HCT116 (cell line): ENCODE measurements around the gene SCYGR1. TPM values are rescaled to one million over a fixed set of nuclear protein-coding genes. Genes with fewer than 3 reads are reported as not detected.

Experiments
- ATAC-seq: fragments of 200-7000 bp; cut with Tn5 transposase; 2 replicates; pipeline ENCODE4 v1.9.1; 2020; ENCODE audit warnings: mild to moderate bottlenecking, moderate library complexity
- BruUV-seq: library from RNA; stranded (reverse); fragments of 400-500 nt; replicated peaks from 2 replicates; lab custom pipeline; 2021; lab: Mats Ljungman, UMichigan
- CTCF ChIA-PET: fragments of 300-600 bp; sonication (Branson Sonifier 250); formaldehyde crosslinking; loops from one replicate; lab custom pipeline; 2021; ENCODE audit warnings: antibody characterized with exemption; lab: Charles Lee
- POLR2A ChIA-PET: fragments of 300-600, 350-600 bp; sonication (Branson Sonifier 250); formaldehyde crosslinking; loops from one replicate; lab custom pipeline; 2021; ENCODE audit warnings: antibody characterized with exemption; lab: Charles Lee
- RAD21 ChIA-PET, 2 experiments: fragments of 300-600 bp; sonication (Branson Sonifier 250); formaldehyde crosslinking; loops; one replicate each; lab custom pipeline; 2023; ENCODE audit warnings: low total read pairs in 2 of 2; ENCODE audit not compliant: uncharacterized antibody in 2 of 2, unreplicated experiment in 2 of 2, low non-redundant PET in 1 of 2; lab: Charles Lee
- DNase-seq: peaks from one replicate; pipeline ENCODE4 v3.0.0-alpha.2; 2010; ENCODE audit warnings: low read depth, low spot score
- H2AFZ ChIP-seq: fragments of 200-600 bp; shearing (Covaris generic), sonication (generic); 2 replicates; pipeline ENCODE4 v1.6.1; 2017; ENCODE audit warnings: low read depth, mixed run types, mixed read lengths, antibody characterized with exemption, low read length; ENCODE audit not compliant: poor library complexity, severe bottlenecking
- H3K27ac ChIP-seq: 2 replicates; pipeline ENCODE4 v1.5.1; 2012; ENCODE audit warnings: low read depth, low read length
- H3K27me3 ChIP-seq: fragments of 200-600 bp; sonication (generic); 2 replicates; pipeline ENCODE4 v1.6.1; 2016; ENCODE audit warnings: mixed run types, low read length, mixed read lengths; ENCODE audit not compliant: insufficient read depth
- H3K36me3 ChIP-seq, 2 experiments: fragments of 200-500 bp in 1 of 2; fragments of 200-600 bp in 1 of 2; sonication (Bioruptor generic) in 1 of 2; sonication (generic) in 1 of 2; 2 replicates each; pipeline versions ENCODE4 v1.5.1 to v1.6.1; 2014 to 2016; ENCODE audit warnings: low read length in 2 of 2, inconsistent platforms in 1 of 2, mixed read lengths in 1 of 2, mixed run types in 1 of 2; ENCODE audit not compliant: insufficient read depth in 2 of 2, control insufficient read depth in 1 of 2
- H3K4me1 ChIP-seq, 2 experiments: fragments of 200-600 bp in 1 of 2; sonication (generic) in 1 of 2; 2 replicates each; pipeline versions ENCODE4 v1.5.1 to v1.6.1; 2012 to 2017; ENCODE audit warnings: low read length in 2 of 2, inconsistent platforms in 1 of 2, mild to moderate bottlenecking in 1 of 2, mixed read lengths in 1 of 2, mixed run types in 1 of 2, moderate library complexity in 1 of 2; ENCODE audit not compliant: insufficient read depth in 2 of 2, control insufficient read depth in 1 of 2
- H3K4me2 ChIP-seq: fragments of 200-600 bp; sonication (generic); 2 replicates; pipeline ENCODE4 v1.6.1; 2017; ENCODE audit warnings: mixed run types, low read length, mixed read lengths
- H3K4me3 ChIP-seq, 2 experiments: fragments of 200-600 bp in 1 of 2; sonication (generic) in 1 of 2; replicated peaks in 1 of 2; 2 replicates each; pipeline ENCODE4 v1.5.1; 2011 to 2016; ENCODE audit warnings: low read length in 2 of 2, control low read depth in 1 of 2, low read depth in 1 of 2, mild to moderate bottlenecking in 1 of 2, mixed read lengths in 1 of 2, mixed run types in 1 of 2
- H3K79me2 ChIP-seq: fragments of 200-600 bp; sonication (generic); 2 replicates; pipeline ENCODE4 v1.6.1; 2017; ENCODE audit warnings: mild to moderate bottlenecking, mixed run types, low read length, moderate library complexity, mixed read lengths; ENCODE audit not compliant: insufficient read depth
- H3K9ac ChIP-seq: fragments of 200-600 bp; sonication (generic); 2 replicates; pipeline ENCODE4 v1.6.1; 2016; ENCODE audit warnings: low read length, mixed read lengths
- H3K9me2 ChIP-seq: fragments of 200-600 bp; sonication (generic), shearing (Covaris generic); 2 replicates; pipeline ENCODE4 v1.6.1; 2017; ENCODE audit warnings: mixed run types, mild to moderate bottlenecking, moderate library complexity; ENCODE audit not compliant: insufficient read depth
- H3K9me3 ChIP-seq, 2 experiments: fragments of 200-500 bp in 1 of 2; fragments of 200-600 bp in 1 of 2; sonication (Bioruptor generic) in 1 of 2; sonication (generic) in 1 of 2; 2 replicates each; pipeline ENCODE4 v1.6.1; 2014 to 2017; ENCODE audit warnings: low read length in 2 of 2, mixed read lengths in 2 of 2, inconsistent platforms in 1 of 2, low read depth in 1 of 2, mild to moderate bottlenecking in 1 of 2, mixed run types in 1 of 2, moderate library complexity in 1 of 2; ENCODE audit not compliant: control insufficient read depth in 1 of 2, insufficient read depth in 1 of 2
- H4K20me1 ChIP-seq: fragments of 200-600 bp; sonication (generic), shearing (Covaris generic); 2 replicates; pipeline ENCODE4 v1.6.1; 2017; ENCODE audit warnings: mixed run types, mild to moderate bottlenecking, moderate library complexity; ENCODE audit not compliant: insufficient read depth
- CEBPB ChIP-seq: IDR thresholded peaks from 2 replicates; pipeline ENCODE4 v1.6.1; 2012; ENCODE audit warnings: low read depth
- EGR1 ChIP-seq: IDR thresholded peaks from 2 replicates; pipeline ENCODE4 v1.6.1; 2012; ENCODE audit warnings: low read depth
- EZH2 ChIP-seq: fragments of 200-600 bp; sonication (generic); IDR thresholded peaks from 2 replicates; pipeline ENCODE4 v1.6.1; 2017; ENCODE audit warnings: antibody characterized with exemption, mixed run types
- EZH2phosphoT487 ChIP-seq: fragments of 200-600 bp; IDR thresholded peaks from 2 replicates; pipeline ENCODE4 v1.6.1; 2018; ENCODE audit warnings: antibody characterized with exemption, borderline replicate concordance
- JUND ChIP-seq: IDR thresholded peaks from 2 replicates; pipeline ENCODE4 v1.6.1; 2012
- MAX ChIP-seq: IDR thresholded peaks from 2 replicates; pipeline ENCODE4 v1.6.1; 2012
- POLR2A ChIP-seq: IDR thresholded peaks from 2 replicates; pipeline ENCODE4 v1.7.0; 2011; ENCODE audit warnings: borderline replicate concordance; ENCODE audit not compliant: insufficient read depth, insufficient read length; ENCODE audit errors: extremely low read depth
- SRF ChIP-seq: IDR thresholded peaks from 2 replicates; pipeline ENCODE4 v1.6.1; 2012; ENCODE audit warnings: low read depth
- TCF7L2 ChIP-seq: IDR thresholded peaks from 2 replicates; pipeline ENCODE4 v1.7.0; 2011; ENCODE audit warnings: borderline replicate concordance, inconsistent platforms; ENCODE audit not compliant: insufficient read depth, insufficient read length; ENCODE audit errors: extremely low read depth
- YY1 ChIP-seq: IDR thresholded peaks from 2 replicates; pipeline ENCODE4 v1.6.1; 2011; ENCODE audit warnings: low read length, low read depth, moderate library complexity, mild to moderate bottlenecking; ENCODE audit not compliant: insufficient replicate concordance; ENCODE audit errors: extremely low read depth
- intact Hi-C: fragments of 100-400 bp; cut with micrococcal nuclease; formaldehyde crosslinking; loops from 2 replicates; pipeline ENCODE4 v1.10.0; 2022
- total RNA-seq: library from RNA; stranded (reverse); gene quantifications from one replicate; pipeline ENCODE4 v1.2.1, GENCODE V29; 2021; ENCODE audit not compliant: unreplicated experiment
- TF ChIP-seq, protein P1 (sequence below): IDR thresholded peaks from 2 replicates; pipeline ENCODE4 v1.6.1; 2011; ENCODE audit warnings: mild to moderate bottlenecking, low read length, moderate library complexity; ENCODE audit not compliant: insufficient replicate concordance; ENCODE audit errors: extremely low read depth

The SCYGR1 gene
- total RNA-seq, 1 experiment from 2014 or later: not detected

DNA sequence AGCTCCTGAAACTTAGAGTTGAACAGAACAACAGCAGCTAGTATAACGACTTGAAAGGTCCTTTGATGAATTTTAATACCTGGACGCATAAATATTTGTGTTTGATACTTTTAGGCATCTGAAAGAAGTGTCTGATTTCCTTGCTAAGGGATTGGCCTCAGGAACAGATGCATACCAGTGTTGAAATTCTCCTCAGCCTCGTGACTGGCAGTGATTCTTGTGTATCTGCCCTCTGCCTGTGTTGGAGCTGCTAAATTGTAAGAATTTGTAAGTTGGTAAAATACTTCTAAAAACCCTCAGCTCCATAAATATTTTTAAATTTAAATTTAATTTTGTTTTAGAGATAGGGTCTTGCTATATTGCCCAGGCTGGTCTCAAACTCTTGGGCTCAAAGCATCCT, 22.4 kb upstream of the SCYGR1 start:
- H3K79me2 ChIP-seq: no peaks in the 10 kb centered on the region
- no peak overlapping the region for H3K9ac ChIP-seq
- no peaks in the 10 kb centered on the region for H4K20me1 ChIP-seq
- ChIA-PET RAD21 (no interaction called here), CTCF (no interaction called here), POLR2A (no interaction called here)
- no peak for DNase-seq
- intact Hi-C loops: no loop called here
- H3K27ac ChIP-seq: no peak overlapping the region
- no peak for TF ChIP-seq EGR1
- no peak for TF ChIP-seq JUND
- no peak for TF ChIP-seq POLR2A
- TF ChIP-seq MAX: no peak
- TF ChIP-seq TCF7L2: no peak
- TF ChIP-seq EZH2: no peak
- TF ChIP-seq YY1: no peak
- TF ChIP-seq, protein P1, sequence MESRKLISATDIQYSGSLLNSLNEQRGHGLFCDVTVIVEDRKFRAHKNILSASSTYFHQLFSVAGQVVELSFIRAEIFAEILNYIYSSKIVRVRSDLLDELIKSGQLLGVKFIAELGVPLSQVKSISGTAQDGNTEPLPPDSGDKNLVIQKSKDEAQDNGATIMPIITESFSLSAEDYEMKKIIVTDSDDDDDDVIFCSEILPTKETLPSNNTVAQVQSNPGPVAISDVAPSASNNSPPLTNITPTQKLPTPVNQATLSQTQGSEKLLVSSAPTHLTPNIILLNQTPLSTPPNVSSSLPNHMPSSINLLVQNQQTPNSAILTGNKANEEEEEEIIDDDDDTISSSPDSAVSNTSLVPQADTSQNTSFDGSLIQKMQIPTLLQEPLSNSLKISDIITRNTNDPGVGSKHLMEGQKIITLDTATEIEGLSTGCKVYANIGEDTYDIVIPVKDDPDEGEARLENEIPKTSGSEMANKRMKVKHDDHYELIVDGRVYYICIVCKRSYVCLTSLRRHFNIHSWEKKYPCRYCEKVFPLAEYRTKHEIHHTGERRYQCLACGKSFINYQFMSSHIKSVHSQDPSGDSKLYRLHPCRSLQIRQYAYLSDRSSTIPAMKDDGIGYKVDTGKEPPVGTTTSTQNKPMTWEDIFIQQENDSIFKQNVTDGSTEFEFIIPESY: no peak
- TF ChIP-seq CEBPB: no peak
- TF ChIP-seq EZH2phosphoT487: no peak
- no peak for TF ChIP-seq SRF
- no peak overlapping the region for H3K4me2 ChIP-seq
- no peak for ATAC-seq
- H3K9me3 ChIP-seq: no peaks in the 10 kb centered on the region
- no peak overlapping the region for H3K4me3 ChIP-seq
- H3K9me2 ChIP-seq: no peaks in the 10 kb centered on the region
- H2AFZ ChIP-seq: no peak overlapping the region
- BruUV-seq: no TSS peak
- H3K36me3 ChIP-seq: no peaks in the 10 kb centered on the region
- H3K4me1 ChIP-seq: peaks cover 6 to 26% of the 10 kb centered on the region in 2 experiments
- no peaks in the 10 kb centered on the region for H3K27me3 ChIP-seq
